Ascending aorta (tissue), 2 donors: ENCODE data around the gene HSD17B2. TPM values are rescaled to one million over a fixed set of nuclear protein-coding genes. Genes with fewer than 3 reads are reported as not detected.

Experiments used
- DNase-seq, 2 donors: peaks; one replicate each; pipeline ENCODE4 v3.0.0-alpha.2; 2019; ENCODE audit warnings: low spot score in 2 of 2
- H3K27ac ChIP-seq, 2 donors: fragments of 200-600 bp; sonication (generic); one replicate each; pipeline ENCODE4 v1.5.1; 2016 to 2017; ENCODE audit warnings: mild to moderate bottlenecking in 1 of 2
- H3K27me3 ChIP-seq: fragments of 200-600 bp; sonication (generic); one replicate; pipeline ENCODE4 v1.5.1; 2017
- H3K36me3 ChIP-seq, 2 donors: fragments of 200-600 bp; sonication (generic); one replicate each; pipeline ENCODE4 v1.5.1; 2016
- H3K4me1 ChIP-seq, 2 donors: fragments of 200-600 bp; sonication (generic); one replicate each; pipeline ENCODE4 v1.5.1; 2016 to 2017; ENCODE audit warnings: mild to moderate bottlenecking in 1 of 2
- H3K4me3 ChIP-seq, 2 donors: fragments of 200-600 bp; sonication (generic); one replicate each; pipeline ENCODE4 v1.5.1; 2016 to 2017; ENCODE audit warnings: mild to moderate bottlenecking in 1 of 2
- H3K9me3 ChIP-seq, 2 donors: fragments of 200-600 bp; sonication (generic); one replicate each; pipeline ENCODE4 v1.5.1; 2016
- CTCF ChIP-seq, 3 experiments: fragments of 200-600 bp in 2 of 3; fragments of 450-650 bp in 1 of 3; sonication (generic) in 2 of 3; IDR thresholded peaks; one replicate each; pipeline ENCODE4 v1.5.1; 2016 to 2019; ENCODE audit warnings: antibody characterized with exemption in 3 of 3, mild to moderate bottlenecking in 1 of 3, moderate library complexity in 1 of 3
- intact Hi-C: fragments of 100-400 bp; cut with DNase I; formaldehyde crosslinking; loops from one replicate; pipeline ENCODE4 v1.15.1; 2023
- total RNA-seq: library from RNA; depleted of rRNA; stranded (reverse); fragments of >200 nt; gene quantifications from one replicate; pipeline ENCODE4 v1.1.0, GENCODE V29; 2016

HSD17B2 gene
- total RNA-seq, 1 donor from 2014 or later: not detected

- no peak for DNase-seq
- H3K27me3 ChIP-seq: no peaks in the 10 kb centered on the region
- TF ChIP-seq CTCF (IDR thresholded peaks at IDR 0.05): peak in 1 of 3 experiments; percentile 18
- no peaks in the 10 kb centered on the region for H3K4me1 ChIP-seq
- H3K9me3 ChIP-seq: no peaks in the 10 kb centered on the region
- H3K27ac ChIP-seq: no peak overlapping the region
- intact Hi-C loops: no loop called here
- no peaks in the 10 kb centered on the region for H3K36me3 ChIP-seq
- no peak overlapping the region for H3K4me3 ChIP-seq
These were observed 3.7 kb upstream of the HSD17B2 start for GRCh38 chr16:82031116-82032084.

DNA sequence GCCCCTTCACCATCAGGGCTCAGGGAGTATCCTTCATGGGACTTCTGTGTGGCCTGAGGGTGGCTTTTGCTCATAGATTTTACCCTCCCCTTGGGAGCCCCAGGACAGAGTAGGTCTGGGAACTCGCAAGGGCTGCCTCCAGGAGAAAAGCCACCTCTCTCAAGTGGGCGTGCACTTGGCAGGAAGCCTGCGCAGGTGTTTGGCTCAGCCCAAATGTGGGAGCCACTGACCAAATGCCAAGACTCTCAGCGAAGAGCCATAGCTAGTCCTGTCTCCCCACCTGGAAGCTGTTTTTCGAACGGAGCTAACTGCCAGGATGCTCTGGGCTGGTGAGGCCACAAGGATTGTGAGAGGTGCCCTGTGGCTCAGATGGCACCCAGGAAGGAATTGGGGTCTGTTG is 2.0 kb upstream of the HSD17B2 start:
- TF ChIP-seq CTCF (IDR thresholded peaks at IDR 0.05): no peak
- no peak overlapping the region for H3K27ac ChIP-seq
- intact Hi-C loops: no loop called here
- no peaks in the 10 kb centered on the region for H3K9me3 ChIP-seq
- no peak for DNase-seq
- H3K4me3 ChIP-seq: no peak overlapping the region
- H3K36me3 ChIP-seq: no peaks in the 10 kb centered on the region
- no peaks in the 10 kb centered on the region for H3K27me3 ChIP-seq
- no peaks in the 10 kb centered on the region for H3K4me1 ChIP-seq

- Histone ChIP-seq H3K4me1 (no peaks in the 10 kb centered on the region), H3K27me3 (no peaks in the 10 kb centered on the region), H3K27ac (no peak overlapping the region), H3K36me3 (no peaks in the 10 kb centered on the region), H3K9me3 (no peaks in the 10 kb centered on the region), H3K4me3 (no peak overlapping the region)
- DNase-seq: no peak
- TF ChIP-seq CTCF (IDR thresholded peaks at IDR 0.05): no peak
- intact Hi-C loops: no loop called here
These were observed 1.3 kb upstream of the HSD17B2 start for GRCh38 chr16:82033683-82034300.

DNA sequence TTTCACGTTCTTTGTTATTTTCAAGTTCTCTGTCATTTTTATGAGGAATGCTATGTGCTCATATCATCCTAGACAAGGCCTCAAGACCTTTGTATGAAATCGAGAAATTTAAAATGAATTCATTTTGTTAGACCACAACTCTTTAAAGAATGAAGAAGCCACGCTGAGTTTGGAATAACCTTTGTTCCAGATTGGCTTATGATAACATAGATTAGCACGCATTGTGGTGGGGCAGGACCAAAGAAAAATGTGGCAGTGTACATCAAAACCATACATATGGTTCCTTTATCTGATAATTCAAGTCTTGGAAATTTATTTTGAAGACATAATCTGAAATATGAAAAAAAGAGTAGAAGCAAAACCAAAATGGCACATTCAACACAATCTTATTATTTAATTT is 2.2 kb downstream of the HSD17B2 start:
- Histone ChIP-seq H3K36me3 (no peaks in the 10 kb centered on the region), H3K27ac (no peak overlapping the region), H3K27me3 (no peaks in the 10 kb centered on the region), H3K4me3 (no peak overlapping the region), H3K4me1 (no peaks in the 10 kb centered on the region), H3K9me3 (no peaks in the 10 kb centered on the region)
- DNase-seq: no peak
- no peak for TF ChIP-seq CTCF (IDR thresholded peaks at IDR 0.05)
- intact Hi-C loops: no loop called here

GRCh38 chr16:82037666-82038065 is 2.6 kb downstream of the HSD17B2 start:
- no peaks in the 10 kb centered on the region for H3K9me3 ChIP-seq
- no peaks in the 10 kb centered on the region for H3K36me3 ChIP-seq
- H3K4me3 ChIP-seq: no peak overlapping the region
- intact Hi-C loops: no loop called here
- H3K27me3 ChIP-seq: no peaks in the 10 kb centered on the region
- DNase-seq: no peak
- H3K4me1 ChIP-seq: no peaks in the 10 kb centered on the region
- no peak for TF ChIP-seq CTCF (IDR thresholded peaks at IDR 0.05)
- H3K27ac ChIP-seq: no peak overlapping the region
